Fibroblast of lung (primary cell): Measurements from ENCODE around the gene TBX4. TPM values are rescaled to one million over a fixed set of nuclear protein-coding genes. Genes with fewer than 3 reads are reported as not detected.

ENCODE experiments used
- DNase-seq, 2 donors: peaks; one replicate each; pipeline versions ENCODE4 v3.0.0 to v3.0.0-alpha.2; 2010; ENCODE audit warnings: low read depth in 2 of 2
- H2AFZ ChIP-seq: 2 replicates; pipeline ENCODE4 v1.5.1; 2012; ENCODE audit warnings: low read length, control low read depth, inconsistent platforms
- H3K27ac ChIP-seq: 2 replicates; pipeline ENCODE4 v1.5.1; 2011; ENCODE audit warnings: low read length, control low read depth; ENCODE audit not compliant: insufficient read depth
- H3K27me3 ChIP-seq: 2 replicates; pipeline ENCODE4 v1.5.1; 2011; ENCODE audit warnings: mild to moderate bottlenecking, low read length; ENCODE audit not compliant: control insufficient read depth, insufficient read depth
- H3K36me3 ChIP-seq: 2 replicates; pipeline ENCODE4 v1.5.1; 2011; ENCODE audit warnings: low read length; ENCODE audit not compliant: control insufficient read depth, insufficient read depth
- H3K4me1 ChIP-seq: 2 replicates; pipeline ENCODE4 v1.5.1; 2011; ENCODE audit warnings: low read length; ENCODE audit not compliant: control insufficient read depth, insufficient read depth; ENCODE audit errors: extremely low read depth
- H3K4me2 ChIP-seq: 2 replicates; pipeline ENCODE4 v1.5.1; 2011; ENCODE audit warnings: low read length, control low read depth; ENCODE audit not compliant: insufficient read depth; ENCODE audit errors: extremely low read depth
- H3K4me3 ChIP-seq, 4 experiments: fragments of 200-600 bp in 1 of 4; sonication (generic) in 1 of 4; replicated peaks in 1 of 4; 2 replicates each; pipeline ENCODE4 v1.5.1; 2011 to 2016; ENCODE audit warnings: low read length in 4 of 4, low read depth in 3 of 4, mild to moderate bottlenecking in 3 of 4, control low read depth in 2 of 4, inconsistent platforms in 1 of 4, mixed read lengths in 1 of 4; ENCODE audit not compliant: insufficient read depth in 1 of 4; ENCODE audit errors: control extremely low read depth in 1 of 4
- H3K79me2 ChIP-seq: 2 replicates; pipeline ENCODE4 v1.5.1; 2012; ENCODE audit warnings: mild to moderate bottlenecking, low read length, inconsistent platforms; ENCODE audit not compliant: control insufficient read depth, insufficient read depth
- H3K9ac ChIP-seq: 2 replicates; pipeline ENCODE4 v1.5.1; 2011; ENCODE audit warnings: mild to moderate bottlenecking, low read length, control low read depth; ENCODE audit not compliant: insufficient read depth
- H3K9me3 ChIP-seq: 2 replicates; pipeline ENCODE4 v1.5.1; 2012; ENCODE audit warnings: low read depth, low read length; ENCODE audit not compliant: control insufficient read depth, insufficient read depth
- H4K20me1 ChIP-seq: 2 replicates; pipeline ENCODE4 v1.5.1; 2011; ENCODE audit warnings: low read length; ENCODE audit not compliant: control insufficient read depth, insufficient read depth; ENCODE audit errors: extremely low read depth
- CTCF ChIP-seq, 2 donors: IDR thresholded peaks in 1 of 2; conservative IDR thresholded peaks in 1 of 2; 1 replicate in 1 of 2; 2 replicates in 1 of 2; pipeline ENCODE4 v1.5.1; 2011 to 2012; ENCODE audit warnings: low read length in 2 of 2, control low read depth in 1 of 2, inconsistent platforms in 1 of 2, low read depth in 1 of 2, mild to moderate bottlenecking in 1 of 2
- EZH2 ChIP-seq: IDR thresholded peaks from 2 replicates; pipeline ENCODE4 v1.5.1; 2012; ENCODE audit warnings: low read length, control low read depth, mild to moderate bottlenecking; ENCODE audit errors: missing control alignments
- polyA minus RNA-seq: library from RNA; depleted of rRNA, polyadenylated mRNA; stranded (reverse); fragments of >200 nt; gene quantifications from 2 replicates; pipeline ENCODE4 v1.2.3, GENCODE V29; 2011; ENCODE audit warnings: low replicate concordance
- polyA plus RNA-seq, 2 donors: library from polyadenylated mRNA; depleted of rRNA in 1 of 2; stranded (reverse) in 1 of 2; unstranded in 1 of 2; fragments of >200 nt; gene quantifications; 2 replicates each; pipeline ENCODE4 v1.2.1, GENCODE V29; 2011 to 2012; ENCODE audit warnings: missing spikeins in 1 of 2
- total RNA-seq: library from RNA; depleted of rRNA; stranded (reverse); fragments of >200 nt; gene quantifications from 2 replicates; pipeline ENCODE4 v1.2.1, GENCODE V29; 2014

The TBX4 gene
- total RNA-seq (35.2 and 44.1 TPM in 2 replicates), polyA plus RNA-seq (84.3 and 93.9 TPM in 2 replicates), polyA minus RNA-seq (133 and 151 TPM in 2 replicates)
- polyA plus RNA-seq (2012): 55.1 and 85.4 TPM in 2 replicates

- H3K4me1 ChIP-seq: peaks cover 11% of the 10 kb centered on the region
- DNase-seq: peak in 1 of 2 donors; percentile 63
- peak within 1 kb of the TSS; percentile 57 for H2AFZ ChIP-seq
- peak within 1 kb of the TSS; percentile 83 for H3K9ac ChIP-seq
- H3K4me2 ChIP-seq: peak within 1 kb of the TSS; percentile 96
- no peak for TF ChIP-seq EZH2
- TF ChIP-seq CTCF (conservative IDR thresholded peaks at IDR 0.05 in 1 of 2, IDR thresholded peaks at IDR 0.05 in 1 of 2; ENCODE audit: low read depth in 1 of 2, low read length in 2 of 2): no peak
- peaks cover 57% of the 10 kb centered on the region for H3K79me2 ChIP-seq
- H3K36me3 ChIP-seq: peaks cover 10% of the 10 kb centered on the region
- no peaks in the 10 kb centered on the region for H3K27me3 ChIP-seq
- H3K9me3 ChIP-seq: no peaks in the 10 kb centered on the region
- H4K20me1 ChIP-seq: no peaks in the 10 kb centered on the region
- H3K4me3 ChIP-seq: peak within 1 kb of the TSS; percentile 63 to 91 (median 74)
- peak within 1 kb of the TSS; percentile 93 for H3K27ac ChIP-seq
These were observed at the start of gene TBX4 for GRCh38 chr17:61452301-61453290. Gene TBX4 (plus strand): TSS chr17:61452422. CDS start chr17:61456491, 4,069 bp downstream.

GRCh38 chr17:61402978-61403800 lies 49.0 kb upstream of the TBX4 start:
- H3K4me1 ChIP-seq: peaks cover 12% of the 10 kb centered on the region
- peak overlapping the region; percentile 100 for H3K4me2 ChIP-seq
- no peaks in the 10 kb centered on the region for H3K9me3 ChIP-seq
- peak in 1 of 2 donors; percentile 64 for DNase-seq
- H2AFZ ChIP-seq: no peak overlapping the region
- TF ChIP-seq EZH2 (no peak), CTCF (conservative IDR thresholded peaks at IDR 0.05 in 1 of 2, IDR thresholded peaks at IDR 0.05 in 1 of 2; ENCODE audit: low read depth in 1 of 2, low read length in 2 of 2) (no peak)
- H3K4me3 ChIP-seq: peak overlapping the region; percentile 75 to 100 (median 94)
- H3K9ac ChIP-seq: peak overlapping the region; percentile 87
- H4K20me1 ChIP-seq: no peaks in the 10 kb centered on the region
- H3K27me3 ChIP-seq: no peaks in the 10 kb centered on the region
- H3K27ac ChIP-seq: peak overlapping the region; percentile 95
- peaks cover 96% of the 10 kb centered on the region for H3K79me2 ChIP-seq
- peaks cover 64% of the 10 kb centered on the region for H3K36me3 ChIP-seq
